B cell (primary cell): ENCODE data around the gene ARIH2. TPM values are rescaled to one million over a fixed set of nuclear protein-coding genes. Genes with fewer than 3 reads are reported as not detected.

ENCODE experiments used
- ATAC-seq: fragments of 200-7000 bp; cut with Tn5 transposase; one replicate; pipeline ENCODE4 v1.10.0; 2021; ENCODE audit warnings: low read depth, mild to moderate bottlenecking, moderate number of reproducible peaks, moderate library complexity
- CTCF ChIA-PET: fragments of 350-600 bp; sonication (Branson Sonifier 250); formaldehyde crosslinking; loops from one replicate; lab custom pipeline; 2021; ENCODE audit warnings: antibody characterized with exemption, inconsistent platforms; lab: Charles Lee
- POLR2A ChIA-PET: fragments of 350-600 bp; sonication (Branson Sonifier 250); formaldehyde crosslinking; loops from one replicate; lab custom pipeline; 2021; ENCODE audit warnings: antibody characterized with exemption; lab: Charles Lee
- DNase-seq: peaks from one replicate; pipeline ENCODE4 v3.0.0; 2013
- H2AFZ ChIP-seq: 2 replicates; pipeline ENCODE4 v1.6.1; 2012; ENCODE audit warnings: mild to moderate bottlenecking, low read depth, low read length; ENCODE audit not compliant: insufficient read depth, poor library complexity, severe bottlenecking
- H3K27ac ChIP-seq, 2 donors: 1 replicate in 1 of 2; 2 replicates in 1 of 2; pipeline ENCODE4 v1.5.1; 2012 to 2013; ENCODE audit warnings: low read length in 2 of 2, mild to moderate bottlenecking in 2 of 2, moderate library complexity in 1 of 2
- H3K27me3 ChIP-seq, 4 experiments: fragments of 200-600 bp in 1 of 4; sonication (generic) in 1 of 4; replicated peaks in 1 of 4; 1 replicate in 2 of 4; 2 replicates in 2 of 4; pipeline versions ENCODE4 v1.6.1 to v1.7.0; 2013 to 2016; ENCODE audit warnings: low read length in 3 of 4, mild to moderate bottlenecking in 2 of 4, mixed read lengths in 1 of 4, moderate library complexity in 1 of 4; ENCODE audit not compliant: insufficient read depth in 4 of 4, control insufficient read depth in 3 of 4; ENCODE audit errors: control extremely low read depth in 1 of 4
- H3K36me3 ChIP-seq, 2 experiments: replicated peaks in 1 of 2; 1 replicate in 1 of 2; 2 replicates in 1 of 2; pipeline versions ENCODE4 v1.6.1 to v1.7.1; 2013; ENCODE audit warnings: low read length in 1 of 2; ENCODE audit not compliant: insufficient read depth in 2 of 2, control insufficient read depth in 1 of 2; ENCODE audit errors: control extremely low read depth in 1 of 2, extremely low read depth in 1 of 2
- H3K4me1 ChIP-seq, 2 donors: fragments of 200-600 bp in 1 of 2; sonication (generic) in 1 of 2; 1 replicate in 1 of 2; 2 replicates in 1 of 2; pipeline versions ENCODE4 v1.5.1 to v1.6.1; 2013 to 2017; ENCODE audit warnings: low read length in 2 of 2; ENCODE audit not compliant: control insufficient read depth in 2 of 2, insufficient read depth in 2 of 2
- H3K4me2 ChIP-seq: replicated peaks from 2 replicates; pipeline ENCODE3; 2012; ENCODE audit warnings: mild to moderate bottlenecking, low read depth, low read length; ENCODE audit not compliant: poor library complexity, severe bottlenecking
- H3K4me3 ChIP-seq, 5 experiments: fragments of 200-600 bp in 1 of 5; sonication (generic) in 1 of 5; 1 replicate in 3 of 5; 2 replicates in 2 of 5; pipeline versions ENCODE4 v1.5.1 to v1.7.0; 2011 to 2016; ENCODE audit warnings: low read length in 4 of 5, mild to moderate bottlenecking in 4 of 5, low read depth in 2 of 5, control low read depth in 1 of 5, moderate library complexity in 1 of 5; ENCODE audit not compliant: insufficient read depth in 1 of 5; ENCODE audit errors: control extremely low read depth in 1 of 5, extremely low read depth in 1 of 5
- H3K79me2 ChIP-seq: fragments of 200-600 bp; sonication (generic); one replicate; pipeline ENCODE4 v1.6.0; 2016; ENCODE audit warnings: low read length; ENCODE audit not compliant: control insufficient read depth, insufficient read depth
- H3K9ac ChIP-seq: fragments of 200-600 bp; sonication (generic); 2 replicates; pipeline ENCODE4 v1.6.1; 2017; ENCODE audit warnings: mild to moderate bottlenecking, low read length, moderate library complexity
- H3K9me3 ChIP-seq, 3 donors: one replicate each; pipeline versions ENCODE4 v1.6.1 to v1.7.1; 2013; ENCODE audit warnings: low read length in 2 of 3; ENCODE audit not compliant: control insufficient read depth in 2 of 3, insufficient read depth in 1 of 3; ENCODE audit errors: control extremely low read depth in 1 of 3
- H4K20me1 ChIP-seq: 2 replicates; pipeline ENCODE4 v1.6.0; 2012; ENCODE audit warnings: mild to moderate bottlenecking, low read length; ENCODE audit not compliant: insufficient read depth, control insufficient read depth, poor library complexity, severe bottlenecking
- H3K27ac Mint-ChIP-seq: one replicate; pipeline ENCODE4 v1.8.0; 2021; ENCODE audit warnings: mixed read lengths
- H3K27me3 Mint-ChIP-seq: one replicate; pipeline ENCODE4 v1.8.0; 2021; ENCODE audit warnings: mixed read lengths
- H3K4me1 Mint-ChIP-seq: one replicate; pipeline ENCODE4 v1.8.0; 2021; ENCODE audit warnings: mixed read lengths
- H3K4me3 Mint-ChIP-seq: one replicate; pipeline ENCODE4 v1.8.0; 2021; ENCODE audit warnings: mixed read lengths
- H3K9me3 Mint-ChIP-seq: one replicate; pipeline ENCODE4 v1.8.0; 2022; ENCODE audit warnings: mixed read lengths; ENCODE audit not compliant: insufficient read depth
- CTCF ChIP-seq: fragments of 200-600 bp; IDR thresholded peaks from one replicate; pipeline ENCODE4 v1.8.0; 2022; ENCODE audit warnings: antibody characterized with exemption, mild to moderate bottlenecking
- EZH2 ChIP-seq: IDR thresholded peaks from 2 replicates; pipeline ENCODE4 v1.6.1; 2012; ENCODE audit warnings: borderline replicate concordance, low read depth, mild to moderate bottlenecking, moderate library complexity, low read length; ENCODE audit not compliant: insufficient read depth, poor library complexity, severe bottlenecking
- WGBS: methylation state at CpG from one replicate; pipeline ENCODE4 v1.1.5; 2013; ENCODE audit warnings: missing lambda C conversion rate; ENCODE audit not compliant: insufficient coverage; 5-methylcytosine and 5-hydroxymethylcytosine counted together
- intact Hi-C: fragments of 100-400 bp; cut with micrococcal nuclease; formaldehyde crosslinking; loops from one replicate; pipeline ENCODE4 v1.10.0; 2022
- polyA plus RNA-seq: library from polyadenylated mRNA; depleted of rRNA; stranded (reverse); fragments of >200 nt; gene quantifications from 2 replicates; pipeline ENCODE4 v1.2.3, GENCODE V29; 2012
- total RNA-seq, 2 donors: library from RNA; stranded (reverse); fragments of 120-200 nt in 1 of 2; gene quantifications; 1 replicate in 1 of 2; 2 replicates in 1 of 2; pipeline versions ENCODE4 v1.2.3 to v1.2.4, GENCODE V29; 2013 to 2022

ARIH2 gene
- total and polyA plus RNA-seq, 2 donors (not counting 1 experiment from before 2014, with no cell fraction given) = 114 to 148 TPM

- peak overlapping the region; percentile 98 for H3K4me3 Mint-ChIP-seq
- Histone ChIP-seq H3K4me1 (peaks cover 20 to 47% of the 10 kb centered on the region in 2 donors), H2AFZ (no peak overlapping the region), H3K27ac (peak overlapping the region in 1 of 2 donors; percentile 92), H3K4me3 (no peak overlapping the region), H3K79me2 (peaks cover 44% of the 10 kb centered on the region), H3K4me2 (no peak overlapping the region), H3K36me3 (peaks cover 8 to 61% of the 10 kb centered on the region in 2 experiments), H3K9ac (no peak overlapping the region), H3K27me3 (no peaks in the 10 kb centered on the region), H4K20me1 (no peaks in the 10 kb centered on the region), H3K9me3 (no peaks in the 10 kb centered on the region)
- intact Hi-C loops = loop anchor here (5.0 to 10.0 kb wide), 3 partner anchors 313 to 785 kb away; partner anchors contain the start of genes IP6K2, USP4 and ZNF589
- WGBS = 99% methylated on average over 7 of the region's 9 CpGs
- no peaks in the 10 kb centered on the region for H3K9me3 Mint-ChIP-seq
- ChIA-PET POLR2A (interaction anchor here (0.6 to 1.1 kb wide), 2 partner anchors 8 to 206 kb away, joined by 4 to 8 read pairs; no protein-coding TSS in a partner anchor), CTCF (interaction anchor here (0.6 to 4.3 kb wide), 3 partner anchors 35 to 40 kb away, joined by 3 to 41 read pairs (median 21); partner anchors contain the start of gene P4HTM)
- DNase-seq = no peak
- no peaks in the 10 kb centered on the region for H3K27me3 Mint-ChIP-seq
- ATAC-seq = no peak
- TF ChIP-seq CTCF = no peak
- peaks cover 55% of the 10 kb centered on the region for H3K4me1 Mint-ChIP-seq
- no peak overlapping the region for H3K27ac Mint-ChIP-seq
Observed at GRCh38 chr3:49027634-49028033, 109.0 kb downstream of the ARIH2 start.

- 67% methylated on average over 1 of the region's 4 CpGs for WGBS
- POLR2A ChIA-PET = interaction anchor here (0.5 to 1.8 kb wide), 5 partner anchors 8 to 415 kb away, joined by 4 to 20 read pairs (median 8); partner anchors contain the start of genes QRICH1 and WDR6
- Histone ChIP-seq H3K36me3 (peaks cover 12 to 64% of the 10 kb centered on the region in 2 experiments), H4K20me1 (no peaks in the 10 kb centered on the region), H3K79me2 (peaks cover 40% of the 10 kb centered on the region), H3K27ac (peak overlapping the region; percentile 86 to 92), H3K27me3 (no peaks in the 10 kb centered on the region), H3K4me1 (peaks cover 14 to 40% of the 10 kb centered on the region in 2 donors), H3K9ac (peak overlapping the region; percentile 81), H3K4me2 (peak overlapping the region; percentile 92), H3K4me3 (peak overlapping the region in 4 of 5 experiments; percentile 72 to 93 (median 76)), H2AFZ (no peak overlapping the region), H3K9me3 (no peaks in the 10 kb centered on the region)
- intact Hi-C loops = loop anchor here (5.0 to 10.0 kb wide), 3 partner anchors 313 to 786 kb away; partner anchors contain the start of genes IP6K2, USP4 and ZNF589
- peaks cover 49% of the 10 kb centered on the region for H3K4me1 Mint-ChIP-seq
- no peaks in the 10 kb centered on the region for H3K27me3 Mint-ChIP-seq
- peak overlapping the region; percentile 98 for H3K27ac Mint-ChIP-seq
- CTCF ChIA-PET = interaction anchor here (0.6 to 2.3 kb wide), 4 partner anchors 16 to 40 kb away, joined by 3 to 41 read pairs (median 10); partner anchors contain the start of genes P4HTM and WDR6
- no peak for ATAC-seq
- H3K4me3 Mint-ChIP-seq = peak overlapping the region; percentile 98
- H3K9me3 Mint-ChIP-seq = no peaks in the 10 kb centered on the region
- peak; percentile 23 for DNase-seq
- TF ChIP-seq EZH2 = no peak
- TF ChIP-seq CTCF = no peak
Observed at GRCh38 chr3:49028298-49028672, 109.6 kb downstream of the ARIH2 start.
